GM18519 (cell line): ENCODE results near the gene TRAPPC12.
A peak's percentile ranks its signal among the peaks of the same experiment; 100 is the strongest.
"Not testable (repeated sequence)": the region's sequence is repeated elsewhere in the genome, so short reads cannot be mapped to it uniquely, and the experiment has no call there.

Experiments
- ATAC-seq: cut with Tn5 transposase; IDR thresholded peaks from one replicate; pipeline ENCODE4 v1.9.1; 2021; ENCODE audit warnings: mild to moderate bottlenecking, moderate library complexity; ENCODE audit not compliant: unreplicated experiment, low FRiP score

The TRAPPC12 gene

DNA sequence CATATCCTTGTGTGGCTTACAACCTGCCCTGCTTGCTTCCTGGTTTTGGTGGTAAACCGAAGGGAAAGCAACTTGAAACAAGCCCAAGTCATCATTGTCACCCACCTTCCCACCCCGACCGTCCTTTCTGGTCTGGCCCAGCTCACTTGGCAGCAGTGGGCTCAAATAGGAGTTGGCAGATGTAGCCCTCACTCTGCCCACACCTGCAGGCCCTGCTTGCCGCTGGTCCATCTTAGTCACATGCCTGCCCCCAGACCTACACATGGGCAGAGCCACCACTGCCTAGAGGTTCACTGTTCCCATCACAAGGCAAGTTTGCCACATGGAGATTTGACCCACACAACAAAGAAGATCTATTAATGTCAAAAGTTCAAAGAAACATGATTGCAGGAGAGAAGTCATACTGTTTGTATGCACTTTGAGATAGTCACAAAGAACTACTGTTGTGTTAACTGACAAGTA lies 11.2 kb upstream of the TRAPPC12 start:
- no peak for ATAC-seq

DNA sequence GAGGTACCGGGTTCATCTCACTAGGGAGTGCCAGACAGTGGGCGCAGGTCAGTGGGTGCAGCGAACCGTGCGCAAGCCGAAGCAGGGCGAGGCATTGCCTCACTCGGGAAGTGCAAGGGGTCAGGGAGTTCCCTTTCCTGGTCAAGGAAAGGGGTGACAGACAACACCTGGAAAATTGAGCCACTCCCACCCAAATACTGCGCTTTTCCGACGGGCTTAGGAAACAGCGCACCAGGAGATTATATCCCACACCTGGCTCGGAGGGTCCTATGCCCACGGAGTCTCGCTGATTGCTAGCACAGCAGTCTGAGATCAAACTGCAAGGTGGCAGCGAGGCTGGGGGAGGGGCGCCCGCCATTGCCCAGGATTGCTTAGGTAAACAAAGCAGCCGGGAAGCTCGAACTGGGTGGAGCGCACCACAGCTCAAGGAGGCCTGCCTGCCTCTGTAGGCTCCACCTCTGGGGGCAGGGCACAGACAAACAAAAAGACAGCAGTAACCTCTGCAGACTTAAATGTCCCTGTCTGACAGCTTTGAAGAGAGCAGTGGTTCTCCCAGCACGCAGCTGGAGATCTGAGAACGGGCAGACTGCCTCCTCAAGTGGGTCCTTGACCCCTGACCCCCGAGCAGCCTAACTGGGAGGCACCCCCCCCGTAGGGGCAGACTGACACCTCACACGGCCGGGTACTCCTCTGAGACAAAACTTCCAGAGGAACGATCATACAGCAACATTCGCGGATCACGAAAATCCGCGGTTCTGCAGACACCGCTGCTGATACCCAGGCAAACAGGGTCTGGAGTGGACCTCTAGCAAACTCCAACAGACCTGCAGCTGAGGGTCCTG lies 9.9 kb upstream of the TRAPPC12 start:
- not testable (repeated sequence) for ATAC-seq

DNA sequence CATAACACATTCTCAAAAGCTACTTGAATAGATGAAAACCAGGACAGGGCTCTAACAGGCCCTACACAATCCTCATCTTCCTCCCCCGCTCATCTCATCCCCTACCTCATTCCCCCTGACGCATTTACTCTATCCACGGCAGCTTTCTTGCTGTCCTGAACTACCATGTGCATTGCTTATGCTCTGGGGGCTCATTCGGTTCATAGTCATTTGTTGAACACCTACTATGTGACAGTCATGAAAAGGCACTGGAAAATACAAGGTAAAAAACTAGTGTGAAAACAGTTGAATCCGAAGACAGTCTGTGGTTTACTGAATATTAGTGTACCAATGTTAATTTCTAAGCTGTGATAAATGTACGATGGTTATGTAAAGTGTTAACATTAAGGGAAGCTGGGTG lies 2.7 kb upstream of the TRAPPC12 start:
- ATAC-seq: no peak

DNA sequence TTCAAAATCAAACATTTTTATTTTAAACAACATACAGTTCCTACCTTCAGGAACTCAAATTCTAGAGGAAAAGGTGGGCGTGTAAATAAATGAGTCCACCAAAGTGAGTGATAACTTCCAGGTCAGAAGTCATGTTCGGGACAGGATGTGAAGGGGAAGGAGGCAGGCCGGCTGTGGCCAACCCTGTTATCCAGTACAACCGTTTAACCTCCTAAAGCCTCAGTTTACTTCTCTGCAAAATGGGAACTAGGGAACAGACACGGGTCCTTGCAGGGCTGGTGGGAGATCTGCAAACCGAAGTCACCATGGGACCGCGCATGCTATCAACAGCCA lies 2.2 kb upstream of the TRAPPC12 start:
- ATAC-seq: no peak

DNA sequence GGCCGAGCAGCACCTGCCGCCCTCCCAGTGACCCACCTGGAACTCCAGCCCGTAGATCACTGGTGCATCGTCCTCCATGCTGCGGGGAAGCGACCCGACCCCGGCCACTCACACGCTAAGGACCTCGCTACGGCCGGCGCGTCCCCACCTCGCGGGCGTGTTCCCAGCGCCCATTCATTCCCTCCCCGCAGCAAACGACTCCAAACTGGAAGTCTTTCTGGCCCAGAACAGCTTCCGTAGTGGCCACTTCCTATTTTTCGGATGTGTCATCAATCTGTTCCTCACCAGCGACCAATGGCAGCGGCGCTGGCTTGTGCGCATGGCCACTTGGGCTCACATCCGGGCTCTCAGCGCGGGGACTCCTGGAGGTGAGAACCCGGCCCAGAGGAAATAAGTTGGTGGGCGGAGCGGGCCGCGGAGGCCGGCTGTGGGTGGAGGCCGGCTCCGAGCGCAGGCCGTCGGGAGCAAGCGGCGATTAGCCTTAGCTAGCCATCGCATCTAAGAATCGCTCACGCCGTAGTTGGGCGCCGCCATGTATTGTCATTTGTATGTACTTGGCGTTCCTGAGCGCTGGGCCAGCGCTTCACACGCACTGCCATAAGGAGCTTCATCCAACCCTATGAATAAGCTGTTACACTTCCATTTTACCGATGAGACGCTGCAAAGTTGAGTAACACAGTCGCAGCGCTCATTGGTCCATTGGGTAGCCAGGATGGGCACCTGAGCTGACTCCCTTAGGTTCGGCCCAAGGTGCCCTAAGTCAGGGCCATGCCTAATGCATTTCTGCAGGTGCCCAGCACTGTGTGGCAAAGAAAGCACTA lies 1.7 kb upstream of the TRAPPC12 start, which contains the start of gene EIPR1:
Gene EIPR1 (minus strand): TSS at position 207 of the 821 bp plus-strand sequence. CDS start 129 bp downstream, at position 78.
- ATAC-seq: peak; percentile 77

DNA sequence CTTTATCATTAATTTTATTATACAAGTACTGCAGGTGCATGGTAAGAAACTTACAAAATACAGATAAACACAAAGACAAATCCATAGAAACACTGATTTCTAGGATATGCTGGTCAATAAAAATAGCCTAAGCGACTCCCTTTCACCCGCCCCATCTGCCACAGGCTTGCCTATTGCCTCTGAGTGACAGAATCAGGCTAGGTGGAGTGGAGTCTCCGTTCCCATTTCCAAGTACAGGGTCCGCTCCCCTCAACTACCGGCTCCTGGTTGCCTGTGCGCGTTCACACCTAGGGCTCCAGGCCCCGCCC lies 201 bp upstream of the TRAPPC12 start:
- no peak for ATAC-seq

DNA sequence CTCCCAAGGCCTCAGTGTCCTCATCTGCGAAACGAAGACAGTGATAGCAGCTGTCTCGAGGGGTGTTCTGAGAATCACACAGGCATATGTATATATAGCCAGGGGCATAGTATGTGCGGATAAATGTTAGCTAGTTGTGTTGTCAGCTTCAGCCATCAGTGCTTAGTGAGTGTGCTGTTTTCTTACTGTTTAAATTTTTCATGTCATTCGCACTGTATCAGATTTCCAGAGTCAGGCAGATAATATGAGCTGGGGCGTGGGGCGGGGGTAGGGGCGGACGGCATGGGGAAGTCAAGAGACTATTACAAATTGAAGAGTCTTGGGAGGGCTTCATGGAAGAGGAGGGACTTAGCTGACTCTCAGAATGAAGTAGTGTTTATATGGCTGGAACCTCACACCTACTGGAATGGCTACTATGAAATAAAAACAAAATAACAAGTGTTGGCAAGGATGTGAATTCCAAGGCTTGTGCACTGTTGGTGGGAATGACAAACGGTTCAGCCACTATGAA lies 7.0 kb downstream of the TRAPPC12 start:
- no peak for ATAC-seq

DNA sequence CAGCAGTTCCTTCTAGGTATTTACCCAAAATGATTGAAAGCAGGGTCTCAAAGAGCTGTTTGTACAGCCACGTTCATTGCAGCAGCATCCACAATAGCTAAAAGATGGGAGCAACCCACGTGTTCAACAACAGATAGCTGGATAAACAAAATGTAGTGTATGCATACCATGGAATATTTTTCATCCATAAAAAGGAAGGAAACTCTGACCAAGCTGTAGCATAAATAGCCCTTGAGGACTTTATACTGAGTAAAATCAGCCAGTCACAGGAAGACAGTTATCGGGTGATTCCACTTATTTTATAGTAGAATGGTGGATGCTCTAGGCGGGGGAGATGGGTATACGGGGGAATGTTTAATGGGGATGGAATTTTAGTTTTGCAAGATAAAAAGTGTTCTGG lies 7.5 kb downstream of the TRAPPC12 start:
- ATAC-seq: no peak

DNA sequence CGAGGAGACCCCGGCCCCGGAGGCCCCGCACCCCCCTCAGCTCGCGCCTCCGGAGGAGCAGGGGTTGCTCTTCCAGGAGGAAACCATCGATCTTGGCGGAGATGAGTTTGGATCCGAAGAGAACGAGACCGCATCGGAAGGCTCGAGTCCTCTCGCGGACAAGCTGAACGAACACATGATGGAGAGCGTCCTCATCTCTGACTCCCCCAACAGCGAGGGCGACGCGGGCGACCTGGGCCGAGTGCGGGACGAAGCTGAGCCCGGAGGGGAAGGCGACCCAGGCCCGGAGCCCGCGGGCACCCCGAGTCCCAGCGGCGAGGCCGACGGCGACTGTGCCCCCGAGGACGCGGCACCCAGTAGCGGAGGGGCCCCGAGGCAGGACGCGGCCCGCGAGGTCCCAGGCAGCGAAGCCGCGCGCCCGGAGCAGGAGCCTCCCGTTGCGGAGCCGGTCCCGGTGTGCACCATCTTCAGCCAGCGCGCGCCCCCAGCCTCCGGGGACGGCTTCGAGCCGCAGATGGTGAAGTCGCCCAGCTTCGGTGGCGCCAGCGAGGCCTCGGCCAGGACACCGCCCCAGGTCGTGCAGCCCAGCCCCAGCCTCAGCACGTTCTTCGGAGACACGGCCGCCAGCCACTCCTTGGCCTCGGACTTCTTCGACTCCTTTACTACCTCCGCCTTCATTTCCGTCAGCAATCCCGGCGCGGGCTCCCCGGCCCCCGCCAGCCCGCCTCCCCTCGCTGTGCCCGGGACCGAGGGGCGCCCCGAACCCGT lies 8.3 kb downstream of the TRAPPC12 start:
- ATAC-seq: no peak

DNA sequence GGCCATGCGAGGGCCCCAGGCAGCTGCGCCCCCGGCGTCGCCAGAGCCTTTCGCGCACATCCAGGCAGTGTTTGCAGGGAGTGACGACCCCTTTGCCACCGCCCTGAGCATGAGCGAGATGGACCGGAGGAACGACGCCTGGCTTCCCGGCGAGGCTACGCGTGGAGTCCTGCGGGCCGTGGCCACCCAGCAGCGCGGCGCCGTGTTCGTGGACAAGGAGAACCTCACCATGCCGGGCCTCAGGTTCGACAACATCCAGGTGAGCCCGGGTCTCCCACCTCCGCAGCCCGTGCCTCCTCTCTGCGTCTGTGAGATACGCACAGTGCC lies 8.9 kb downstream of the TRAPPC12 start:
- no peak for ATAC-seq

DNA sequence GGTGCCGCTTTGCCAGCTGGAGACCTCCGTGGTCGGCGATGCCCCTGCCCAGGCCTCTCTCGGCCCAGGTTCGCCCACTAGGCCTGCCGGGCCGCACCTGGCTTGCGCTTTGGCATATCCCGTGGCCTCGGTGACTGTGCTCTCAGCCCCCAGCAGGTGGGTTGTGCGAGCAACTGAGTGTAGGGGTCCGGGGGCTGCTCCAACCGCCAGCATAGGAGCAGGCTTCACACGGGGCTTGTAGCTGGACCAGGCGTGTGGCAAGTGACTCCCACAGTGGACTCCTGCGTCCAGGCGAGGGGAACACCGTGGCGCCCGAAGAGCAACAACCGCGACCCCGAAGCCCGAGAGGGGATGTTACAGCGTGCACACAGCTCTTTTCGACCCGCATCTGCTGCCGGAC lies 9.7 kb downstream of the TRAPPC12 start:
- no peak for ATAC-seq

DNA sequence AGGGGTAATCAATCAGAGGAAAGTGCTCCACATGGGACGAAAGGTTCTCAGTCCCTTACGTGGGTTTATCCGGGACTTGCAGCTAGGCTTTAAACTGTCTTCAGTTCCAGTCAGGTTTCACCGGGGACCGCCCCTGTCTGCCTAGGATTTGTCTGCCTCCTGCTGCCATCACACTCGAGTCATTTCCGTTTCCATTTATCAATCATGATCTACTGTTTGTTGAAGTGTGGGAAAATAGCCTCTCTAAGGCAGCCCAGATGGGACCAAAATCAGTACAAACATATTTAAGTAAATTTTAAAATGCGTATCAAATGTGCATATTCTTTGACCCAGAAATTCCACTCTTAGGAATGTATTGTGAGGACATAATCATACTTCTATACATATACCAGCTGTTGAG lies 10.5 kb downstream of the TRAPPC12 start:
- ATAC-seq: no peak

DNA sequence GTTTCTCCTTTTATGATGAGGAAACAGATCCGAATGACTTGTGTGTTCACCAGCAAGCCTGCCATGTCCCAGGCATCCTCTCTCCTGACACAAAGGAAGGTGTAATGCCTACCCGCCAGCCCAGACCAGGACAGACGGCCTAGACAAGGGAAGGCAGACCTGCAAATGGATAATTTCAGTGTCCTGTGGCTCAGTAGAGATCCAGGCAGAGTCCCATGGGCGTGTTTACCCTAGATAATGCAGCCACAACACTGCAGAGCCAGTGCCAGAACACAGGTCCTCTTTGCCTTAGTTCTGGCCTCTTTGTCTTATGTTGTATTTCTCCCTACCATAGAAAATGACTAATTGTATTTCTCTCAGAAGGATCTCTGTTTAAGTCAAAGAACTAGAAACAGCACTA lies 12.7 kb downstream of the TRAPPC12 start:
- no peak for ATAC-seq

DNA sequence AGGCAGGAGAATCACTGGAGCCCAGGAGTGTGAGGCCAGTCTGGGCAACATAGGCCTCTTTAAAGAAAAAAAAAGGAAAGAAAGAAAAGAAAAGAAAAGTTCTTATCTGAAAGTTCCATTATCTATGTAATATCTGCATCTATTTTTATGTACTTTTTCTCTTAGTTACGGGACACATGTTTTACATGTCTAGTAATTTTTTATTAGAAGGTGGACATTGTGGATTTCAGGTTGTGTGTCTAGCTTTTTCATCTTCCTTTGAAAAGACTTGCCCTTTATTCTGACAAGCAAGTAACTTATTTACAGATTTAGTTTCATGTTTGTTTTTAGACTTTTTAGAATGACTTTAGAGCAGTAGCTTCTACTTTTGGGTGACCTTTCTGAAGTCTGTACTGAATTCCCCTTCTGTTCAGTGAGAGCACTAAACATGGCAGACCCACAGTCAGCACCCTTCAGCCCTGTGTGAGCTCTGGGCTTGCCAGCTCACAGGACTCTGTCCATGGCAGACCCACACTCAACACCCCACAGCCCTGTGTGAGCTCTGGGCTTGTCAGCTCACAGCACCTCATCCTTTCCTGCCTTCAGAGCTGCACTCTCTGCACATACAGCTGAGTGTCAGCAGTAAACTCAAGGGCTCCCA lies 17.5 kb downstream of the TRAPPC12 start:
- no peak for ATAC-seq

DNA sequence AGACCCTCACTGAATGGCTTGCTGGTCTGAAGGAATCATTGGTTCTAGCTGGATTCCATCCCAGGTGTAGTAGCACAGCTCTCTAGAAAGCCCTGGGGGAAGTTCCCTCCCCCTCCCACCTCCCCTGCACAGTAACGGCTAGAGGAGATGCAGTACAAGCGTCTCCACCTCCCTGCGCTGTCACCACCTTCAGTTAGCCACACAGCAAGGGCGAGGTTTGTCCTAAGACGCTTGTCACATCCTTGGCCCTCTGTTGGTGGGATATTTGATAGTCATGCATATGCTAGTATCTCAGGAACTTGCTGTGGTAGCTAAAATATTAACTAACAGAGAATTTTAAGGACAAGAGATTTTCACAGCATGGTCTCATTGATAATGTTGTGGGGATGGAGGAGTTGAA lies 19.4 kb downstream of the TRAPPC12 start:
- no peak for ATAC-seq

DNA sequence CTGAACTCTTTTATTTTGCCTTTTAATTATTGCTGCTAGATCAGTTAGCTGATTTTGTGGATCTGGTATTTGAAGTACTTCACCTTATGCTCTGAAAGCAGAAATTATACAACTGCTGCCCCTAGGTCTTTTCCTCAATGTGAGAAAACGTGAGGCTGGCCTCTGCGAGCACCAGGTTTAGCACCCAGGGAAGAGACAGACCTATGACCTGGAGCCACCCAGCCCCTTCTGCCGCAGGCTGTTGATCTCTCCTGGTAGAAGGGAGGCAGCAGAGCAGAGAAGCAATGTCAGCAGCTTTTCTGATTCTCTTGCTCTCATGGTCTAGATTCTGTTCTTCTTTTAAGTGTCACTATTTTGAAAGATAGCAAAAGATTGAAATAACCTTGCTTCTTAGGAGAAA lies 19.9 kb downstream of the TRAPPC12 start:
- ATAC-seq: no peak

DNA sequence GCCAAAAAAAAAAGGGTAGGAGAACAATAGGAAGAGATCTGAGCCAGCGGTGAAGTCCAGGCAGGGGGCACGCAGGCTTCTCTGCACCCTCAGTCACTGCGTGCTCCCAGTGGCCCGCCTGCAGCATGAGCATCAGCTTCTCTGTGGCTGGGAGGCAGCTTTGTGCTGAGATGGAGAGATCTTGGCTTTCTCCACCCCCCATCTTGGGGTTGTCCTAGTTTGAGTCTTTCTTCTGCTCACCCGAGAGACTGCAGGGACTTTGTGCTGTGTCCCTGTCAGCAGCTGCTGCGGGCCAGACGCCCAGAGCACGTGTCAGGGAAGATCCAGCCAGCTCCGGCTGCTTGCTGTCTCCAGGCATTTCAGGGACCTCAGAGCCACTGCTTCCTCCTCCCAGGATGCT lies 20.3 kb downstream of the TRAPPC12 start:
- no peak for ATAC-seq

DNA sequence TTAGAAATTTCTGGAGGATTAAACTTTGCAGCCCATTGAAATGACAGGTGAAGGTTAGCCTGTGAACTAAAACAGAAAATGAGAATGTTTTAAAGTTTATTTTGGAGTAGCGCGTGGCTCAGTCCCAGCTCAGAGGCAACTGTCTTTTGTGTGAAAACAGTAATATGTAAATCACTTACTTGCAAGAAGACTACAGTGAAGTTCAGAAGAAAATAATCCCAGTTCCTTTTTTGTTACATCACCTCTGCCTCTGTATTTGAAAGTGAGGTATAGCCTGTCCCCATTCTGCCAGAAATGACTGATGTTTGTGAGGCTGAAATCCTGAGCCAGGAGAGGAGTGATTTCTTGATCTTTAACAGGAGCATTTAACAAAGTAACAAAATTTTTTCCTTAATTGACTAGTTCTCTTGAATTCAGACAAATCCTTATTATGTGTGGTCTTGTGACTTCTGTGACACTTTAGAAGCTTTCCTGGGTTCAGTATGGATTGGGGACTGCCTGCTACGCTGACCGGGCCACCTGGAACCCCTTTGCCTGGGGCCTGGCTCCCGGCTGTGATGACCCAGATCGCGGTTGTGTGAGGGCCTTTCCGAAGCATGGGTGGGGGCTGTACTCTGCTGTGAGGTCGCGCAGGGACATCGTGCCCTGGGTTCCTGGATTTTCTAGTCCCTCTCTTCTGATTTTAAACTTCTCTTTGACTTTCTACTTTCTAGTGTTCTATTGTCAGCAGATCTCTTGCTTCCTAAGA lies 24.3 kb downstream of the TRAPPC12 start:
- peak; percentile 100 for ATAC-seq

DNA sequence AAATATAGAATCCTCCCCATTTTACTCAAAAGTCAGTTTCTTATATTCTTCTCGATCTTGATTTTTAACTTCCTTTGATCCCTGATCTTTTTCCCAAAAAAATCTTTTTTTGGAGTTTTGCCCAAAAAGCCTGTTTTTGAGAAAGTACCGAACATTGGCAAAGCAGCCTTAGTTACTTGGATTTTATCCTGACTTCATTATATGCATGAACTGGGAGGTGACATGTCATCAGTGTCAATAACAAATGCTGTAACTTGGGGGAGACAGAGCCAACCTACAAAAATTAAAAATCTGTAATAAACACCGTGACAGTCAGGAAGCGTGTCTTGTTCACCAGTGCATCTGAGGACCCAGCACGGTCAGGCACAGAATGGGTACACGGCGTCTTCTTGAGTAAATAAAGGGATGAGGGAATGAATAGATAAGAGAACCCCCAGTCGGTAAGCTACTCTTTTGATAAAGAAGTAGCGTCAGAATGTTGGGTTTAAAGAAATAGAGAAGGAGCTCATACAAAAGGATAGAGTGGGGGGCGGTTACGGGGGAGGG lies 24.9 kb downstream of the TRAPPC12 start:
- no peak for ATAC-seq

DNA sequence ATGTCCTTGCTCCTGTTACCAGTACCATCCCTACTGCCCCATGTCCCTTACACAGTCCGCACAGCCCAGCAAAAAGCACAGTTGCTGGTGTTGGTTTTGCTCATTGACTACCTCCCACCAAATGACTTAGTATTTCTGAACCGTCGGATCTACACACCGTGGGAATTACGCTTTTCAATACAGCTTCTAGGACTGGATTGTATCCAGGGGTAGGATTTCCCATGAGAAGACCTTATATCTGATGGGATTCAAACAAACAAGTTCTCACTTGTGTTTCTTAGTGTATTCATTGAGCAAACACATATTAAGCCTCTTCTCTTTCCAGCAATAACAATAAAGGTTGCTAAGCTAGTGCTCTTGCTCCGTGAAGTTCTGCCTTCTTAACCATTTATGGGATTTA lies 25.8 kb downstream of the TRAPPC12 start:
- ATAC-seq: no peak
